GM12878 (cell line): ENCODE data around the gene P2RY11. TPM values are rescaled to one million over a fixed set of nuclear protein-coding genes. Genes with fewer than 3 reads are reported as not detected.

Experiments used
- BMI1 ChIP-seq: fragments of 450-650 bp; IDR thresholded peaks from 2 replicates; pipeline ENCODE4 v1.6.1; 2016; ENCODE audit warnings: mild to moderate bottlenecking, moderate library complexity, borderline replicate concordance
- CBFB ChIP-seq: IDR thresholded peaks from 2 replicates; pipeline ENCODE4 v1.6.1; 2016; ENCODE audit warnings: antibody characterized with exemption, low read depth
- CBX5 ChIP-seq: sonication (generic); IDR thresholded peaks from 2 replicates; pipeline ENCODE4 v1.6.1; 2016; ENCODE audit warnings: low read depth, moderate library complexity, mild to moderate bottlenecking, inconsistent platforms
- EED ChIP-seq: sonication (generic); IDR thresholded peaks from 2 replicates; pipeline ENCODE4 v1.6.1; 2016; ENCODE audit warnings: antibody characterized with exemption, low read depth
- EP300 ChIP-seq, 2 experiments: fragments of 150-350 bp in 1 of 2; IDR thresholded peaks; 2 replicates each; pipeline ENCODE4 v1.6.1; 2011 to 2012; ENCODE audit warnings: low read depth in 2 of 2, low read length in 2 of 2, borderline replicate concordance in 1 of 2, improper control_type of control experiment in 1 of 2, inconsistent platforms in 1 of 2; ENCODE audit not compliant: control insufficient read depth in 1 of 2
- ESRRA ChIP-seq: IDR thresholded peaks from 2 replicates; pipeline ENCODE4 v1.6.1; 2012; ENCODE audit warnings: mild to moderate bottlenecking, low read length, improper control_type of control experiment
- FOS ChIP-seq: IDR thresholded peaks from 3 replicates; pipeline ENCODE4 v1.6.1; 2011; ENCODE audit warnings: borderline replicate concordance; ENCODE audit not compliant: insufficient read length; ENCODE audit errors: extremely low read depth
- KAT2A ChIP-seq: conservative IDR thresholded peaks from 2 replicates; pipeline ENCODE4 v1.6.1; 2011; ENCODE audit warnings: low read depth, low read length; ENCODE audit not compliant: control insufficient read depth
- MXI1 ChIP-seq: fragments of 150-350 bp; IDR thresholded peaks from 2 replicates; pipeline ENCODE4 v1.6.1; 2011; ENCODE audit warnings: low read depth, mild to moderate bottlenecking, inconsistent platforms, low read length, improper control_type of control experiment
- NFYA ChIP-seq: IDR thresholded peaks from 2 replicates; pipeline ENCODE4 v1.6.1; 2011; ENCODE audit warnings: low read depth, mild to moderate bottlenecking, low read length, improper control_type of control experiment, borderline replicate concordance
- NR2C1 ChIP-seq: fragments of 450-650 bp; IDR thresholded peaks from 2 replicates; pipeline ENCODE4 v1.6.1; 2017; ENCODE audit warnings: antibody characterized with exemption, mild to moderate bottlenecking, moderate library complexity
- RFX5 ChIP-seq: IDR thresholded peaks from 2 replicates; pipeline ENCODE4 v1.6.1; 2011; ENCODE audit warnings: low read depth, low read length, improper control_type of control experiment
- SMAD1 ChIP-seq: fragments of 450-650 bp; IDR thresholded peaks from 2 replicates; pipeline ENCODE4 v1.6.1; 2018; ENCODE audit warnings: mild to moderate bottlenecking, low read depth; ENCODE audit not compliant: partially characterized antibody
- SMAD5 ChIP-seq: IDR thresholded peaks from 2 replicates; pipeline ENCODE4 v1.6.1; 2016; ENCODE audit warnings: antibody characterized with exemption, low read depth
- SMARCA5 ChIP-seq: fragments of 450-650 bp; IDR thresholded peaks from 2 replicates; pipeline ENCODE4 v1.6.1; 2017; ENCODE audit warnings: mild to moderate bottlenecking
- STAT3 ChIP-seq: IDR thresholded peaks from 2 replicates; pipeline ENCODE4 v1.6.1; 2011; ENCODE audit warnings: low read depth, low read length, improper control_type of control experiment
- TCF3 ChIP-seq: IDR thresholded peaks from 2 replicates; pipeline ENCODE4 v1.6.1; 2012; ENCODE audit warnings: low read depth, mild to moderate bottlenecking, low read length, borderline replicate concordance; ENCODE audit not compliant: insufficient read depth
- YY1 ChIP-seq: IDR thresholded peaks from 2 replicates; pipeline ENCODE4 v1.6.1; 2011; ENCODE audit warnings: low read depth, mild to moderate bottlenecking, low read length
- ZNF384 ChIP-seq: IDR thresholded peaks from 2 replicates; pipeline ENCODE4 v1.6.1; 2012; ENCODE audit warnings: low read depth, mild to moderate bottlenecking, low read length, improper control_type of control experiment, borderline replicate concordance
- polyA plus RNA-seq, 11 experiments: library from polyadenylated mRNA; depleted of rRNA in 4 of 11; unstranded in 6 of 11; stranded (reverse) in 5 of 11; fragments of >200 nt; fragmentation: Nextera tagmentation in 4 of 11; fragmentation: Illumina TruSeq in 1 of 11; extraction: Ambion mirVana in 4 of 11; extraction: Trizol in 1 of 11; gene quantifications; 1 replicate in 1 of 11; 2 replicates in 10 of 11; pipeline versions ENCODE4 v1.2.1 to v1.2.3, GENCODE V29; 2011 to 2016; ENCODE audit warnings: inconsistent platforms in 2 of 11, missing spikeins in 2 of 11, low read depth in 1 of 11
- total RNA-seq, 4 experiments: library from RNA; depleted of rRNA in 3 of 4; stranded (reverse); fragments of >200 nt in 3 of 4; fragmentation: Illumina TruSeq in 1 of 4; extraction: Trizol in 1 of 4; gene quantifications; 2 replicates each; pipeline versions ENCODE4 v1.2.1 to v1.2.3, GENCODE V29; 2013 to 2021
- TF ChIP-seq, protein P1 (sequence below): fragments of 450-650 bp; IDR thresholded peaks from 2 replicates; pipeline ENCODE4 v1.6.1; 2017; ENCODE audit warnings: borderline replicate concordance
- TF ChIP-seq, protein P2 (sequence below): fragments of 450-650 bp; IDR thresholded peaks from 2 replicates; pipeline ENCODE4 v1.6.1; 2016; ENCODE audit warnings: mild to moderate bottlenecking, moderate library complexity, borderline replicate concordance
- TF ChIP-seq, protein P3 (sequence below): IDR thresholded peaks from 2 replicates; pipeline ENCODE4 v1.6.1; 2012; ENCODE audit warnings: low read depth, low read length, improper control_type of control experiment
- TF ChIP-seq, protein P4 (sequence below): fragments of 450-650 bp; IDR thresholded peaks from 2 replicates; pipeline ENCODE4 v1.6.1; 2017; ENCODE audit warnings: low read depth, mild to moderate bottlenecking, moderate library complexity

The P2RY11 gene
- total and polyA plus RNA-seq, 10 of the 15 experiments (the other 5 are each of a cell fraction or from before 2014, with no cell fraction given): 0.14 to 46.5 (median 7.6) TPM

DNA sequence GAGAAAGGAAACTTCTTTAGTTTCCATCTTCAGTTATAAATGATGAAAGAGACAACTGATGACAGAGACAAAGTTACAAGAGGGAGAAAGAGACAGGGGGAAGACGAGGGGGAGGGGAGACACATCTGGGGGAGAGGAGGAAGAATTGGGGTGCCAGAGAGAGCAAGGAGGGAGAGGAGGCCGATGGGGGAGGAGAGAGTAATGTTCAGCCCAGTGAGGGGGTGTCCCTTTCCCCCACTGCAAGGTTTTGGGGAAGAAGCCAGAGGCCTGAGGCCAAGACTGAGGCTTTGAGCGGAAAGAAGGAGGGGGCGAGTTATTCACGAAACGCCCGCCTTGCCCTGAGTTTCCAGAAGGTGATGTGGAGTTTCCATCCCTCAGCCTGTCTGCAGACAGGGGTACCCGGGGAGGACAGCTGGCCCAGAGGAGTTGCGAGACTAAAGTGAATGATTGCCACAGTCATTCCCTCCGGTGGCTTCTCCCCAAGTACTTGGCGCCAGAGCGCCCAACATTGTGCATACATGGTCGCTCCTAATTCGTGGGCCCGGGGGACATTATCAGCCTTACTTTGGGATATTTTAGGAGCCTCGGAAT, 5.9 kb upstream of the P2RY11 start (continued):
- TF ChIP-seq STAT3 (no peak), SMAD1 (peak; percentile 71), YY1 (no peak; the same call in 1 of the 2 replicates), NFYA (no peak), CBFB (no peak; the same call in 1 of the 2 replicates), ZNF384 (no peak), KAT2A (no peak), RFX5 (no peak), ESRRA (no peak), FOS (no peak), CBX5 (peak; percentile 45; the same call in 1 of the 2 replicates), EED (peak; percentile 91), SMAD5 (no peak; the same call in 1 of the 2 replicates), EP300 (IDR thresholded peaks at IDR 0.05; ENCODE audit: borderline replicate concordance in 1 of 2, control insufficient read depth in 1 of 2, low read depth in 2 of 2, low read length in 2 of 2) (peak in 1 of 2 experiments; percentile 73; a peak in 2 of 4 replicates), TCF3 (no peak), NR2C1 (no peak), MXI1 (no peak), SMARCA5 (peak; percentile 92), BMI1 (no peak)
- TF ChIP-seq, protein P1, sequence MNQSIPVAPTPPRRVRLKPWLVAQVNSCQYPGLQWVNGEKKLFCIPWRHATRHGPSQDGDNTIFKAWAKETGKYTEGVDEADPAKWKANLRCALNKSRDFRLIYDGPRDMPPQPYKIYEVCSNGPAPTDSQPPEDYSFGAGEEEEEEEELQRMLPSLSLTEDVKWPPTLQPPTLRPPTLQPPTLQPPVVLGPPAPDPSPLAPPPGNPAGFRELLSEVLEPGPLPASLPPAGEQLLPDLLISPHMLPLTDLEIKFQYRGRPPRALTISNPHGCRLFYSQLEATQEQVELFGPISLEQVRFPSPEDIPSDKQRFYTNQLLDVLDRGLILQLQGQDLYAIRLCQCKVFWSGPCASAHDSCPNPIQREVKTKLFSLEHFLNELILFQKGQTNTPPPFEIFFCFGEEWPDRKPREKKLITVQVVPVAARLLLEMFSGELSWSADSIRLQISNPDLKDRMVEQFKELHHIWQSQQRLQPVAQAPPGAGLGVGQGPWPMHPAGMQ: no peak
- TF ChIP-seq, protein P2, sequence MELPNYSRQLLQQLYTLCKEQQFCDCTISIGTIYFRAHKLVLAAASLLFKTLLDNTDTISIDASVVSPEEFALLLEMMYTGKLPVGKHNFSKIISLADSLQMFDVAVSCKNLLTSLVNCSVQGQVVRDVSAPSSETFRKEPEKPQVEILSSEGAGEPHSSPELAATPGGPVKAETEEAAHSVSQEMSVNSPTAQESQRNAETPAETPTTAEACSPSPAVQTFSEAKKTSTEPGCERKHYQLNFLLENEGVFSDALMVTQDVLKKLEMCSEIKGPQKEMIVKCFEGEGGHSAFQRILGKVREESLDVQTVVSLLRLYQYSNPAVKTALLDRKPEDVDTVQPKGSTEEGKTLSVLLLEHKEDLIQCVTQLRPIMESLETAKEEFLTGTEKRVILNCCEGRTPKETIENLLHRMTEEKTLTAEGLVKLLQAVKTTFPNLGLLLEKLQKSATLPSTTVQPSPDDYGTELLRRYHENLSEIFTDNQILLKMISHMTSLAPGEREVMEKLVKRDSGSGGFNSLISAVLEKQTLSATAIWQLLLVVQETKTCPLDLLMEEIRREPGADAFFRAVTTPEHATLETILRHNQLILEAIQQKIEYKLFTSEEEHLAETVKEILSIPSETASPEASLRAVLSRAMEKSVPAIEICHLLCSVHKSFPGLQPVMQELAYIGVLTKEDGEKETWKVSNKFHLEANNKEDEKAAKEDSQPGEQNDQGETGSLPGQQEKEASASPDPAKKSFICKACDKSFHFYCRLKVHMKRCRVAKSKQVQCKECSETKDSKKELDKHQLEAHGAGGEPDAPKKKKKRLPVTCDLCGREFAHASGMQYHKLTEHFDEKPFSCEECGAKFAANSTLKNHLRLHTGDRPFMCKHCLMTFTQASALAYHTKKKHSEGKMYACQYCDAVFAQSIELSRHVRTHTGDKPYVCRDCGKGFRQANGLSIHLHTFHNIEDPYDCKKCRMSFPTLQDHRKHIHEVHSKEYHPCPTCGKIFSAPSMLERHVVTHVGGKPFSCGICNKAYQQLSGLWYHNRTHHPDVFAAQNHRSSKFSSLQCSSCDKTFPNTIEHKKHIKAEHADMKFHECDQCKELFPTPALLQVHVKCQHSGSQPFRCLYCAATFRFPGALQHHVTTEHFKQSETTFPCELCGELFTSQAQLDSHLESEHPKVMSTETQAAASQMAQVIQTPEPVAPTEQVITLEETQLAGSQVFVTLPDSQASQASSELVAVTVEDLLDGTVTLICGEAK: no peak
- TF ChIP-seq, protein P3, sequence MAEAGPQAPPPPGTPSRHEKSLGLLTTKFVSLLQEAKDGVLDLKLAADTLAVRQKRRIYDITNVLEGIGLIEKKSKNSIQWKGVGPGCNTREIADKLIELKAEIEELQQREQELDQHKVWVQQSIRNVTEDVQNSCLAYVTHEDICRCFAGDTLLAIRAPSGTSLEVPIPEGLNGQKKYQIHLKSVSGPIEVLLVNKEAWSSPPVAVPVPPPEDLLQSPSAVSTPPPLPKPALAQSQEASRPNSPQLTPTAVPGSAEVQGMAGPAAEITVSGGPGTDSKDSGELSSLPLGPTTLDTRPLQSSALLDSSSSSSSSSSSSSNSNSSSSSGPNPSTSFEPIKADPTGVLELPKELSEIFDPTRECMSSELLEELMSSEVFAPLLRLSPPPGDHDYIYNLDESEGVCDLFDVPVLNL: no peak
- TF ChIP-seq, protein P4, sequence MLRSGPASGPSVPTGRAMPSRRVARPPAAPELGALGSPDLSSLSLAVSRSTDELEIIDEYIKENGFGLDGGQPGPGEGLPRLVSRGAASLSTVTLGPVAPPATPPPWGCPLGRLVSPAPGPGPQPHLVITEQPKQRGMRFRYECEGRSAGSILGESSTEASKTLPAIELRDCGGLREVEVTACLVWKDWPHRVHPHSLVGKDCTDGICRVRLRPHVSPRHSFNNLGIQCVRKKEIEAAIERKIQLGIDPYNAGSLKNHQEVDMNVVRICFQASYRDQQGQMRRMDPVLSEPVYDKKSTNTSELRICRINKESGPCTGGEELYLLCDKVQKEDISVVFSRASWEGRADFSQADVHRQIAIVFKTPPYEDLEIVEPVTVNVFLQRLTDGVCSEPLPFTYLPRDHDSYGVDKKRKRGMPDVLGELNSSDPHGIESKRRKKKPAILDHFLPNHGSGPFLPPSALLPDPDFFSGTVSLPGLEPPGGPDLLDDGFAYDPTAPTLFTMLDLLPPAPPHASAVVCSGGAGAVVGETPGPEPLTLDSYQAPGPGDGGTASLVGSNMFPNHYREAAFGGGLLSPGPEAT: peak; percentile 86
